Mesothelial cell of epicardium (in vitro differentiated cells): ENCODE measurements around the gene FLNB. TPM values are rescaled to one million over a fixed set of nuclear protein-coding genes. Genes with fewer than 3 reads are reported as not detected.
"Not testable (repeated sequence)": the region's sequence is repeated elsewhere in the genome, so short reads cannot be mapped to it uniquely, and the experiment has no call there.

Experiments
- DNase-seq, 2 experiments: peaks; one replicate each; pipeline ENCODE4 v3.0.0; 2021; ENCODE audit warnings: low spot score in 2 of 2; ENCODE audit not compliant: unreplicated experiment in 2 of 2
- H3K27ac Mint-ChIP-seq: 2 replicates; pipeline ENCODE4 v1.8.0; 2021; ENCODE audit warnings: mixed read lengths
- H3K27me3 Mint-ChIP-seq: 2 replicates; pipeline ENCODE4 v1.8.0; 2021; ENCODE audit warnings: low read depth, mixed read lengths
- H3K36me3 Mint-ChIP-seq: 2 replicates; pipeline ENCODE4 v1.8.0; 2021; ENCODE audit warnings: mixed read lengths
- H3K4me1 Mint-ChIP-seq: 2 replicates; pipeline ENCODE4 v1.8.0; 2021; ENCODE audit warnings: mixed read lengths
- H3K4me3 Mint-ChIP-seq: 2 replicates; pipeline ENCODE4 v1.8.0; 2021; ENCODE audit warnings: mild to moderate bottlenecking, moderate library complexity, mixed read lengths
- H3K9me3 Mint-ChIP-seq: 2 replicates; pipeline ENCODE4 v1.8.0; 2021; ENCODE audit warnings: mixed read lengths
- total RNA-seq: library from RNA; stranded (reverse); gene quantifications from 3 replicates; pipeline ENCODE4 v1.2.1, GENCODE V29; 2021
- TF ChIP-seq, protein P1 (sequence below): fragments of 200-600 bp; sonication (generic); IDR thresholded peaks from one replicate; pipeline ENCODE4 v1.5.0; 2021; ENCODE audit warnings: antibody characterized with exemption; ENCODE audit not compliant: unreplicated experiment

Gene FLNB
- total RNA-seq, 1 donor from 2014 or later = 190 TPM

DNA sequence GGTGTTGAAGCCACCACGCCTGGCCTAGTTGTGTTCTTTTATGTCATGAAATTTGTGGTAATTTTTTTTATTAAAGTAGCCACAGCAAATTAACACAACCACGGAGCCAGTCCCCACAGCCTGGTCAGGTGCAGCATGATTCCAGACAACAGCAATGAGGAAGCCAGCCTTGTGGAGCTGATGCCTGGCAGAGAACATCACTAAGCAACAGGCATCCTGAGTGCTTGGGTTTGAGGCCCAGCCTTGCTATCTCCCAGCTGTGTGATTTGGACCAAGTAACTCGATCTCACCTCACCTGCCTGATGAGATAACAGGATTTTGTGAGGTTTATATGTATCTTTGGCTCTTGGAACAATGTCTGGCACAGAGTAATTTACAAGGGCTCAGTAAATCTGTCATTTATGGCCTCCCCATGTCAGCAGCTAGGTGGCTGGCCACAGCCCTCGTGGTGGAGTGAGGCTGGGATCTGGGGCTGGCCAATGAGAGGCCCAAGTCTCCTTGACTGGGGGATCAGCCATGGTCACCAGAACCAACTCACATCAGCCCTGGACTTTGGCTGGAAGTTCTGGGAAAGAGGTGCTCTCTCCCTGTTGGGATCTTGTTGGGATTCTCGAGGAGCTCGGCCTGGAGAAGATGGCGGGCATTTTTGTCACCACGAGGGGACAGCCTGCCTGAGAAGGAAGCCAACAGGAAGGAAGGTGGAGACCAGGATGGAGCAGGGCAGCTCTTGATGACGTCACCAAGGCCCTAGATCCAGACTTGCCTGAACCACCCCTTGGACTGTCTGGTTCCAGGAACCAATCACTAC, 22.8 kb upstream of the FLNB start:
- Mint-ChIP-seq H3K9me3 (no peaks in the 10 kb centered on the region), H3K27ac (peak overlapping the region; percentile 19), H3K4me1 (peaks cover 11% of the 10 kb centered on the region), H3K4me3 (no peak overlapping the region), H3K36me3 (no peaks in the 10 kb centered on the region), H3K27me3 (no peaks in the 10 kb centered on the region)
- TF ChIP-seq, protein P1, sequence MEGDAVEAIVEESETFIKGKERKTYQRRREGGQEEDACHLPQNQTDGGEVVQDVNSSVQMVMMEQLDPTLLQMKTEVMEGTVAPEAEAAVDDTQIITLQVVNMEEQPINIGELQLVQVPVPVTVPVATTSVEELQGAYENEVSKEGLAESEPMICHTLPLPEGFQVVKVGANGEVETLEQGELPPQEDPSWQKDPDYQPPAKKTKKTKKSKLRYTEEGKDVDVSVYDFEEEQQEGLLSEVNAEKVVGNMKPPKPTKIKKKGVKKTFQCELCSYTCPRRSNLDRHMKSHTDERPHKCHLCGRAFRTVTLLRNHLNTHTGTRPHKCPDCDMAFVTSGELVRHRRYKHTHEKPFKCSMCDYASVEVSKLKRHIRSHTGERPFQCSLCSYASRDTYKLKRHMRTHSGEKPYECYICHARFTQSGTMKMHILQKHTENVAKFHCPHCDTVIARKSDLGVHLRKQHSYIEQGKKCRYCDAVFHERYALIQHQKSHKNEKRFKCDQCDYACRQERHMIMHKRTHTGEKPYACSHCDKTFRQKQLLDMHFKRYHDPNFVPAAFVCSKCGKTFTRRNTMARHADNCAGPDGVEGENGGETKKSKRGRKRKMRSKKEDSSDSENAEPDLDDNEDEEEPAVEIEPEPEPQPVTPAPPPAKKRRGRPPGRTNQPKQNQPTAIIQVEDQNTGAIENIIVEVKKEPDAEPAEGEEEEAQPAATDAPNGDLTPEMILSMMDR = no peak
- DNase-seq = no peak

- DNase-seq = no peak
- no peaks in the 10 kb centered on the region for H3K27me3 Mint-ChIP-seq
- TF ChIP-seq, protein P1 = no peak
Observed at GRCh38 chr3:57985984-57986246, 22.3 kb upstream of the FLNB start.

DNA sequence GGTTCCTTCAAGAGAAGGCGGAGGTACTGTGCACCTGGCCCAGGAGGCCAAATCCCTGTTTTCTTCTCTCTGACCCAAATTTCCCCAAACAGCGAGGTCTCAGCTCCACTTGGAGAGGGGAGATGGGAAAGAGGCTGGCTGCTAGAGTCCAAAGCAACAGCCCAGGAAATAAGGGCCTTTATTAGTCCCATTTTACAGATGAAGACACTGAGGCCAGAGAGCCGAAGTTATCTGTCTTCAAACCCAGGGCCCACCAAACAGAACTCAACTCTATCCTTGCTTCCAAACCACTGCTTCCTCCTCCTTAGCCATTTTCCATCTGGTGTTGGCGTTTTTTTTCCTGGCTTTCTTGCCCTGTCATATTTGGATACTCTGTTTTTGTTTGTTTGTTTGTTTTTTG, 22.0 kb upstream of the FLNB start:
- TF ChIP-seq, protein P1 = no peak

More at GRCh38 chr3:57985984-57986246, 22.3 kb upstream of the FLNB start:
- no peak overlapping the region for H3K27ac Mint-ChIP-seq
- peaks cover 11% of the 10 kb centered on the region for H3K4me1 Mint-ChIP-seq
- H3K36me3 Mint-ChIP-seq = no peaks in the 10 kb centered on the region
- H3K9me3 Mint-ChIP-seq = no peaks in the 10 kb centered on the region
- H3K4me3 Mint-ChIP-seq = no peak overlapping the region

DNA sequence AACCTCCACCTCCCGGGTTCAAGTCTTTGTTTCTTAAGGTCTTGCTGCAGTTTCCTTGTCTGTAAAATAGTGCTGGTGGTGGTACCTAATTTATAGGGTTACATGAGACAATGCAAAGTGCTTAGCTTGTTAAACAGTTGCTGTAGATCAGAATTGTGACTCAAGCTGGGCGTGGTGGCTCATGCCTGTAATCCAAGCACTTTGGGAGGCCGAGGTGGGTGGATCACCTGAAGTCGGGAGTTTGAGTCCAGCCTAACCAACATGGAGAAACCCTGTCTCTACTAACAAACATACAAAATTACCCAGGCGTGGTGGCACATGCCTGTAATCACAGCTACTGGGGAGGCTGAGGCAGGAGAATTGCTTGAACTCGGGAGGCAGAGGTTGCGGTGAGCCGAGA, 19.0 kb upstream of the FLNB start:
- H3K36me3 Mint-ChIP-seq, H3K9me3 Mint-ChIP-seq, DNase-seq: not testable (repeated sequence)

More for the DNA sequence above, 22.0 kb upstream of the FLNB start:
- H3K9me3 Mint-ChIP-seq = no peaks in the 10 kb centered on the region
- H3K27me3 Mint-ChIP-seq = no peaks in the 10 kb centered on the region
- no peak overlapping the region for H3K27ac Mint-ChIP-seq
- H3K4me1 Mint-ChIP-seq = peaks cover 11% of the 10 kb centered on the region
- no peak for DNase-seq
- no peaks in the 10 kb centered on the region for H3K36me3 Mint-ChIP-seq
- H3K4me3 Mint-ChIP-seq = no peak overlapping the region

GRCh38 chr3:57989646-57990045, 18.6 kb upstream of the FLNB start:
- H3K27me3 Mint-ChIP-seq = no peaks in the 10 kb centered on the region
- DNase-seq = no peak
- TF ChIP-seq, protein P1 = no peak

More for the DNA sequence above, 19.0 kb upstream of the FLNB start:
- not testable (repeated sequence) for H3K27me3 Mint-ChIP-seq, H3K4me3 Mint-ChIP-seq, H3K27ac Mint-ChIP-seq
- H3K4me1 Mint-ChIP-seq = peaks cover 12% of the 10 kb centered on the region

DNA sequence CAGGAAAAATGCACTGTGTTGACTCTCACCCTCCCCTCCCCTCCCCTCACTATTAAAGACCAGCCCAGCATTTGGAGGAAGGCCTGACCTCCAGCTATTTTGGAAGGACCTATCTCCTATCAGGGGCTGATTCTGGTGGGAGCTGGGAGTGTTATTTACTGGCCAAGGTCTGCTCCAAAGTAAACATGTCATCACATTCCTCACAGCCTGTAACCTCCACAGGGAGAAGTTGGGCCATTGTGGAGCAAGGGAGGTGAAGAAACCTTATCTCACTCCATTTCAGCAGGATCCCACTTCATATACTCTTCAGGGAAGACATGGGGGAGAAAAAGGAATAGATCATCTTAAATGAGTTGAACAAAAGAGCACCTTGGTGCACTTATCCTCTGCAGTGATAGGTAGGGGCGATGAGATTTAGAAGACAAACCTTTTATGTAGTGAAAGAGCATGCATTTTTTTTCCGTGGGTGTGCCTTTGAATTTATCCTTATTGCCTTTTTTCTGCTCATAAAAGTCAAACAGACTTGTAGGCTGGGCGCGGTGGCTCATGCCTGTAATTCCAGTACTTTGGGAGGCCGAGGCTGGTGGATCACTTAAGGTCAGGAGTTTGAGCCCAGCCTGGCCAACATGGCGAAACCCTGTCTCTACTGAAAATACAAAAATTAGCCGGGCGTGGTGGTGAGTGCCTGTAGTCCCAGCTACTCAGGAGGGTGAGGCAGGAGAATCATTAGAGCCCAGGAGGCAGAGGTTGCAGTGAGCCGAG, 15.6 kb upstream of the FLNB start:
- Mint-ChIP-seq H3K4me1 (peaks cover 13% of the 10 kb centered on the region), H3K9me3 (no peaks in the 10 kb centered on the region), H3K4me3 (no peak overlapping the region), H3K36me3 (no peaks in the 10 kb centered on the region), H3K27ac (peak overlapping the region; percentile 75), H3K27me3 (no peaks in the 10 kb centered on the region)
- TF ChIP-seq, protein P1 = no peak
- DNase-seq = no peak

More at GRCh38 chr3:57989646-57990045, 18.6 kb upstream of the FLNB start:
- Mint-ChIP-seq H3K27ac (no peak overlapping the region), H3K4me1 (peaks cover 12% of the 10 kb centered on the region), H3K36me3 (no peaks in the 10 kb centered on the region), H3K9me3 (no peaks in the 10 kb centered on the region), H3K4me3 (no peak overlapping the region)
